ENCODE data around the gene LCLAT1. TPM values are rescaled to one million over a fixed set of nuclear protein-coding genes. Genes with fewer than 3 reads are reported as not detected.

LCLAT1 gene
- total and polyA plus RNA-seq, 4 donors, result 2.4 to 14.6 (median 10.7) TPM

DNA sequence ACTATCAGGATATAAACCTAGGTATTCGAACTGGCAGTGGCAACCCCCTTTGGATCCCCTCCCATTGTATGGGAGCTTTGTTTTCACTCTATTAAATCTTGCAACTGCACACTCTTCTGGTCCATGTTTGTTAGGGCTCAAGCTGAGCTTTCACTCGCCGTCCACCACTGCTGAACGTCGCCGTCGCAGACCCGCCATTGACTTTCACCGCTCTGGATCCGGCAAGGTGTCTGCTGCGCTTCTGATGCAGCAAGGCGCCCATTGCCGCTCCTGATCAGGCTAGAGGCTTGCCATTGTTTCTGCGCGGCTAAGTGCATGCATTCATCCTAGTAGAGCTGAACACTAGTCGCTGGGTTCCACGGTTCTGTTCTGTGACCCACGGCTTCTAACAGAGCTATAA, 69.1 kb downstream of the LCLAT1 start:
- 91% methylated on average over 18 of the region's 18 CpGs for WGBS

DNA sequence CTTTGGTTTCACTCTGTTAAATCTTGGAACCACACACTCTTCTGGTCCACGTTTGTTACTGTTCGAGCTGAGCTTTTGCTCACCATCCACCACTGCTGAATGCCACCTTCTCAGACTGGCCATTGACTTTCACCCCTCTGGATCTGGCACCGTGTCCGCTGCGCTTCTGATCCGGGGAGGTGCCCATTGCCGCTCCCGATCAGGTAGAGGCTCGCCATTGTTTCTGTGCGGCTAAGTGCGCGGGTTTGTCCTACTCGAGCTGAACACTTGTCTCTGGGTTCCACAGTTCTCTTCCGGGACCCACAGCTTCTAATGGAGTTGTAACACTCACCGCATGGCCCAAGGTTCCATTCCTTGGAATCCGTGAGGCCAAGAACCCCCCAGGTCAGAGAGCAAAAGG, 72.8 kb downstream of the LCLAT1 start:
- Histone ChIP-seq H3K9ac (ENCODE audit: low read depth in 1 of 2, low read length in 2 of 2) (no peak overlapping the region), H3K36me3 (ENCODE audit: control insufficient read depth in 4 of 4, insufficient read depth in 3 of 4, low read depth in 1 of 4, low read length in 3 of 4) (peaks cover 0 to 3% (median 0%) of the 10 kb centered on the region in 4 donors), H3K27me3 (ENCODE audit: control insufficient read depth in 4 of 4, insufficient read depth in 4 of 4, low read length in 3 of 4) (no peaks in the 10 kb centered on the region), H3K9me3 (ENCODE audit: control insufficient read depth in 4 of 4, low read length in 3 of 4) (peaks cover 0 to 2% (median 0%) of the 10 kb centered on the region in 4 donors), H3K4me1 (ENCODE audit: control insufficient read depth in 4 of 4, insufficient read depth in 4 of 4, low read length in 3 of 4) (no peaks in the 10 kb centered on the region), H3K27ac (ENCODE audit: low read depth in 1 of 2, low read length in 2 of 2) (no peak overlapping the region), H3K4me3 (ENCODE audit: low read depth in 1 of 3, low read length in 3 of 3) (no peak overlapping the region)
- TF ChIP-seq, protein P1, sequence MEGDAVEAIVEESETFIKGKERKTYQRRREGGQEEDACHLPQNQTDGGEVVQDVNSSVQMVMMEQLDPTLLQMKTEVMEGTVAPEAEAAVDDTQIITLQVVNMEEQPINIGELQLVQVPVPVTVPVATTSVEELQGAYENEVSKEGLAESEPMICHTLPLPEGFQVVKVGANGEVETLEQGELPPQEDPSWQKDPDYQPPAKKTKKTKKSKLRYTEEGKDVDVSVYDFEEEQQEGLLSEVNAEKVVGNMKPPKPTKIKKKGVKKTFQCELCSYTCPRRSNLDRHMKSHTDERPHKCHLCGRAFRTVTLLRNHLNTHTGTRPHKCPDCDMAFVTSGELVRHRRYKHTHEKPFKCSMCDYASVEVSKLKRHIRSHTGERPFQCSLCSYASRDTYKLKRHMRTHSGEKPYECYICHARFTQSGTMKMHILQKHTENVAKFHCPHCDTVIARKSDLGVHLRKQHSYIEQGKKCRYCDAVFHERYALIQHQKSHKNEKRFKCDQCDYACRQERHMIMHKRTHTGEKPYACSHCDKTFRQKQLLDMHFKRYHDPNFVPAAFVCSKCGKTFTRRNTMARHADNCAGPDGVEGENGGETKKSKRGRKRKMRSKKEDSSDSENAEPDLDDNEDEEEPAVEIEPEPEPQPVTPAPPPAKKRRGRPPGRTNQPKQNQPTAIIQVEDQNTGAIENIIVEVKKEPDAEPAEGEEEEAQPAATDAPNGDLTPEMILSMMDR (IDR thresholded peaks at IDR 0.05; ENCODE audit: low read depth, low read length, missing input control), result no peak
- no peak for TF ChIP-seq JUND (IDR thresholded peaks at IDR 0.05)
- TF ChIP-seq, protein P2, sequence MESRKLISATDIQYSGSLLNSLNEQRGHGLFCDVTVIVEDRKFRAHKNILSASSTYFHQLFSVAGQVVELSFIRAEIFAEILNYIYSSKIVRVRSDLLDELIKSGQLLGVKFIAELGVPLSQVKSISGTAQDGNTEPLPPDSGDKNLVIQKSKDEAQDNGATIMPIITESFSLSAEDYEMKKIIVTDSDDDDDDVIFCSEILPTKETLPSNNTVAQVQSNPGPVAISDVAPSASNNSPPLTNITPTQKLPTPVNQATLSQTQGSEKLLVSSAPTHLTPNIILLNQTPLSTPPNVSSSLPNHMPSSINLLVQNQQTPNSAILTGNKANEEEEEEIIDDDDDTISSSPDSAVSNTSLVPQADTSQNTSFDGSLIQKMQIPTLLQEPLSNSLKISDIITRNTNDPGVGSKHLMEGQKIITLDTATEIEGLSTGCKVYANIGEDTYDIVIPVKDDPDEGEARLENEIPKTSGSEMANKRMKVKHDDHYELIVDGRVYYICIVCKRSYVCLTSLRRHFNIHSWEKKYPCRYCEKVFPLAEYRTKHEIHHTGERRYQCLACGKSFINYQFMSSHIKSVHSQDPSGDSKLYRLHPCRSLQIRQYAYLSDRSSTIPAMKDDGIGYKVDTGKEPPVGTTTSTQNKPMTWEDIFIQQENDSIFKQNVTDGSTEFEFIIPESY (IDR thresholded peaks at IDR 0.05), result no peak
- no peak for TF ChIP-seq YY1 (IDR thresholded peaks at IDR 0.05)
- TF ChIP-seq RAD21 (IDR thresholded peaks at IDR 0.05), result no peak
- no peak for TF ChIP-seq FOXA1 (IDR thresholded peaks at IDR 0.05)
- TF ChIP-seq HNF4A (conservative IDR thresholded peaks at IDR 0.05), result no peak
- no peak for TF ChIP-seq NR2F2 (IDR thresholded peaks at IDR 0.05)
- TF ChIP-seq, protein P3, sequence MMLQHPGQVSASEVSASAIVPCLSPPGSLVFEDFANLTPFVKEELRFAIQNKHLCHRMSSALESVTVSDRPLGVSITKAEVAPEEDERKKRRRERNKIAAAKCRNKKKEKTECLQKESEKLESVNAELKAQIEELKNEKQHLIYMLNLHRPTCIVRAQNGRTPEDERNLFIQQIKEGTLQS (IDR thresholded peaks at IDR 0.05), result no peak
- no peak for TF ChIP-seq GABPA (IDR thresholded peaks at IDR 0.05 in 1 of 2, conservative IDR thresholded peaks at IDR 0.05 in 1 of 2)
- TF ChIP-seq RXRA (IDR thresholded peaks at IDR 0.05), result no peak
- TF ChIP-seq HNF4G (IDR thresholded peaks at IDR 0.05), result no peak
- no peak for TF ChIP-seq REST (IDR thresholded peaks at IDR 0.05)
- no peak for TF ChIP-seq SP1 (IDR thresholded peaks at IDR 0.05)
- TF ChIP-seq TAF1 (conservative IDR thresholded peaks at IDR 0.05), result no peak
- TF ChIP-seq FOXA2 (IDR thresholded peaks at IDR 0.05), result no peak
- TF ChIP-seq EGR1 (IDR thresholded peaks at IDR 0.05; ENCODE audit: low read depth in 2 of 2), result no peak
- no peak for TF ChIP-seq MAX (IDR thresholded peaks at IDR 0.05)
- WGBS, result 97% methylated on average over 16 of the region's 16 CpGs
- no peak for DNase-seq (ENCODE audit: low spot score)

More for the DNA sequence above, 69.1 kb downstream of the LCLAT1 start:
- TF ChIP-seq JUND (IDR thresholded peaks at IDR 0.05) (no peak), HNF4G (IDR thresholded peaks at IDR 0.05) (no peak), FOXA2 (IDR thresholded peaks at IDR 0.05) (no peak), YY1 (IDR thresholded peaks at IDR 0.05) (no peak), FOXA1 (IDR thresholded peaks at IDR 0.05) (no peak), MAX (IDR thresholded peaks at IDR 0.05) (no peak), HNF4A (conservative IDR thresholded peaks at IDR 0.05) (no peak), RAD21 (IDR thresholded peaks at IDR 0.05) (no peak), SP1 (IDR thresholded peaks at IDR 0.05) (no peak), RXRA (IDR thresholded peaks at IDR 0.05) (no peak)
- H3K36me3 ChIP-seq (ENCODE audit: control insufficient read depth in 4 of 4, insufficient read depth in 3 of 4, low read depth in 1 of 4, low read length in 3 of 4), result peaks cover 0 to 3% (median 0%) of the 10 kb centered on the region in 4 donors
- no peak overlapping the region for H3K9ac ChIP-seq (ENCODE audit: low read depth in 1 of 2, low read length in 2 of 2)
- H3K4me3 ChIP-seq (ENCODE audit: low read depth in 1 of 3, low read length in 3 of 3), result no peak overlapping the region
- H3K4me1 ChIP-seq (ENCODE audit: control insufficient read depth in 4 of 4, insufficient read depth in 4 of 4, low read length in 3 of 4), result no peaks in the 10 kb centered on the region
- no peak overlapping the region for H3K27ac ChIP-seq (ENCODE audit: low read depth in 1 of 2, low read length in 2 of 2)
- H3K9me3 ChIP-seq (ENCODE audit: control insufficient read depth in 4 of 4, low read length in 3 of 4), result peaks cover 0 to 2% (median 0%) of the 10 kb centered on the region in 4 donors
- no peak for DNase-seq (ENCODE audit: low spot score)
- no peaks in the 10 kb centered on the region for H3K27me3 ChIP-seq (ENCODE audit: control insufficient read depth in 4 of 4, insufficient read depth in 4 of 4, low read length in 3 of 4)
